Activated CD8-positive, alpha-beta memory T cell treated with anti-CD3 and anti-CD28 coated beads, Interleukin-2, amount 50 U/mL, for 24 hours (primary cell): Measurements from ENCODE around the gene CEACAM3.
A peak's percentile ranks its signal among the peaks of the same experiment; 100 is the strongest.

ENCODE experiments used
- DNase-seq: peaks from one replicate; pipeline ENCODE4 v3.0.0-alpha.2; 2020; ENCODE audit errors: extremely low read depth

CEACAM3 gene

GRCh38 chr19:41844601-41845000, 48.2 kb downstream of the CEACAM3 start, which contains the start of gene LYPD4:
TSS of gene LYPD4 (minus strand) at chr19:41844683. CDS start at chr19:41839285, 5,398 bp downstream.
- no peak for DNase-seq

GRCh38 chr19:41845001-41845050, 48.4 kb downstream of the CEACAM3 start, which contains the start of gene DMRTC2:
TSS of gene DMRTC2 (plus strand) at chr19:41845042. CDS start at chr19:41847429, 2,387 bp downstream.
- DNase-seq, result no peak

- no peak for DNase-seq
These were observed 48.7 kb downstream of the CEACAM3 start for GRCh38 chr19:41845051-41845590.

GRCh38 chr19:41847351-41848105, 51.1 kb downstream of the CEACAM3 start:
- DNase-seq, result no peak

GRCh38 chr19:41848666-41849065, 52.3 kb downstream of the CEACAM3 start:
- no peak for DNase-seq

GRCh38 chr19:41849067-41849466, 52.7 kb downstream of the CEACAM3 start:
- no peak for DNase-seq

GRCh38 chr19:41850381-41850780, 54.0 kb downstream of the CEACAM3 start:
- no peak for DNase-seq

GRCh38 chr19:41851456-41851855, 55.1 kb downstream of the CEACAM3 start:
- DNase-seq, result no peak

- no peak for DNase-seq
These were observed 57.0 kb downstream of the CEACAM3 start for GRCh38 chr19:41853344-41853743.

- DNase-seq, result no peak
These were observed 57.4 kb downstream of the CEACAM3 start for GRCh38 chr19:41853768-41854167.

GRCh38 chr19:41859213-41859617, 62.8 kb downstream of the CEACAM3 start:
- no peak for DNase-seq

- peak; percentile 95 for DNase-seq
These were observed 63.4 kb downstream of the CEACAM3 start, which contains the start of gene RPS19 for GRCh38 chr19:41859618-41860418. TSS of gene RPS19 (plus strand) at chr19:41860255. CDS start at chr19:41860775, 520 bp downstream.

GRCh38 chr19:41860419-41861115, 64.2 kb downstream of the CEACAM3 start:
- no peak for DNase-seq
